SU-DHL-6 (cell line): ENCODE measurements around the gene ADGRD1.

Experiments used
- H2AFZ ChIP-seq: fragments of 200-600 bp; sonication (generic); 2 replicates; pipeline ENCODE4 v1.6.1; 2014; ENCODE audit warnings: low read depth, mild to moderate bottlenecking, moderate library complexity, mixed read lengths, antibody characterized with exemption, low read length; ENCODE audit not compliant: severe bottlenecking
- H3F3A ChIP-seq: fragments of 200-600 bp; shearing (Covaris generic); 2 replicates; pipeline ENCODE4 v1.6.0; 2016; ENCODE audit warnings: antibody characterized with exemption, mild to moderate bottlenecking; ENCODE audit not compliant: insufficient read depth
- H3K27ac ChIP-seq: fragments of 200-600 bp; sonication (generic); 2 replicates; pipeline ENCODE4 v1.5.1; 2016; ENCODE audit warnings: low read depth, mild to moderate bottlenecking, low read length, moderate library complexity, mixed read lengths
- H3K27me3 ChIP-seq: fragments of 200-600 bp; sonication (generic), shearing (Covaris generic); 2 replicates; pipeline ENCODE4 v1.6.0; 2014; ENCODE audit warnings: mild to moderate bottlenecking, low read length
- H3K36me3 ChIP-seq: fragments of 200-600 bp; sonication (generic); 2 replicates; pipeline ENCODE4 v1.6.1; 2014; ENCODE audit warnings: mild to moderate bottlenecking, low read length, mixed read lengths
- H3K4me2 ChIP-seq: fragments of 300-600, 200-600 bp; shearing (Covaris generic), sonication (generic); 2 replicates; pipeline ENCODE4 v1.6.0; 2014; ENCODE audit warnings: low read length, low read depth, mild to moderate bottlenecking; ENCODE audit not compliant: poor library complexity, severe bottlenecking
- H3K4me3 ChIP-seq: fragments of 200-600 bp; sonication (generic); 2 replicates; pipeline ENCODE4 v1.5.1; 2014; ENCODE audit warnings: antibody characterized with exemption, low read length, mild to moderate bottlenecking, mixed read lengths; ENCODE audit not compliant: insufficient read depth, poor library complexity, severe bottlenecking
- H3K79me2 ChIP-seq: fragments of 200-600 bp; sonication (generic); 2 replicates; pipeline ENCODE4 v1.6.1; 2014; ENCODE audit warnings: mild to moderate bottlenecking, low read length, moderate library complexity; ENCODE audit not compliant: insufficient read depth
- H3K9ac ChIP-seq: fragments of 200-600 bp; sonication (generic); 2 replicates; pipeline ENCODE4 v1.7.0; 2014; ENCODE audit warnings: mild to moderate bottlenecking, low read length
- H3K9me2 ChIP-seq: fragments of 200-600 bp; sonication (generic); replicated peaks from 2 replicates; pipeline ENCODE4 v1.6.1; 2014; ENCODE audit warnings: low read length; ENCODE audit not compliant: insufficient read depth
- H3K9me3 ChIP-seq: fragments of 200-600 bp; sonication (generic); 2 replicates; pipeline ENCODE4 v1.6.1; 2014; ENCODE audit warnings: low read length, mixed read lengths; ENCODE audit not compliant: insufficient read depth
- H4K20me1 ChIP-seq: fragments of 200-600 bp; sonication (generic); 2 replicates; pipeline ENCODE4 v1.6.1; 2014; ENCODE audit warnings: low read depth, mild to moderate bottlenecking, antibody characterized with exemption, low read length, moderate library complexity, mixed read lengths
- EZH2phosphoT487 ChIP-seq: fragments of 200-600 bp; sonication (generic), shearing (Covaris generic); conservative IDR thresholded peaks from 2 replicates; pipeline ENCODE4 v1.6.1; 2018; ENCODE audit warnings: mild to moderate bottlenecking, antibody characterized with exemption, low read length, moderate library complexity, mixed read lengths
- TF ChIP-seq, protein P1 (sequence below): fragments of 200-600 bp; sonication (generic); IDR thresholded peaks from one replicate; pipeline ENCODE4 v1.5.1; 2017; ENCODE audit warnings: antibody characterized with exemption, mild to moderate bottlenecking, low read length, moderate library complexity; ENCODE audit not compliant: insufficient read depth, poor library complexity, severe bottlenecking

ADGRD1 gene

DNA sequence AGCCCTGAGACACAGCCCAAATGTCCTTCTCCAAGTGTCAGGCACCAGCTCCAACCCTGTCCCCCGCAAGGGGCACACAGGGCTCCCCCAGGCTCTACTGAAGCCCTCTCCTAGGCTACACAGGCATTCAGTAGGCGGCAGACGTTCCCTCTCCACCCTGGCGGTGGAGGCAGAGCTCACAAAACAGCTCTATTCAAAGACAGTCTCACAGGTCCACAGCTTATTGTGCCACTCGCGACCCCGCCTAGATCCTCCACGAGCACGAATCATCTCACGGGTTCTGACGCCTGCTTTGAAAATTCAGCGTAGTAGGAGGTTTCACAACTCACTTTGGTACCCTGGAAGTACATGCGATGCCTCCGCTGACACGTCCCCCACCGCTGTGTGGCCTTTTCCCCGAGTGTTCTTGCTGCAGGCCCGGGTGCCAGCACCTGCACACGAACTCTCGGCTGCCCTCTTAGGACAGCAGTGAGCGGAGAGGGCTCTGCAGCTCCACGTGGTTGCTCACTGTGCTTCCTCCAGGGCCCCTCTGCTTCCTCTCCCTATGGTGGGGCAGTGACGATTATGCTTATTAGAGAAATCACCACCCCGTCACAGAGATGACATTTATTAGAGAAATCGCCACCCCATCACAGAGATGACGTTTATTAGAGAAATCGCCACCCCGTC lies 78.5 kb downstream of the ADGRD1 start:
- no peaks in the 10 kb centered on the region for H3K36me3 ChIP-seq
- H3K27me3 ChIP-seq = no peaks in the 10 kb centered on the region
- TF ChIP-seq EZH2phosphoT487 = no peak
- TF ChIP-seq, protein P1, sequence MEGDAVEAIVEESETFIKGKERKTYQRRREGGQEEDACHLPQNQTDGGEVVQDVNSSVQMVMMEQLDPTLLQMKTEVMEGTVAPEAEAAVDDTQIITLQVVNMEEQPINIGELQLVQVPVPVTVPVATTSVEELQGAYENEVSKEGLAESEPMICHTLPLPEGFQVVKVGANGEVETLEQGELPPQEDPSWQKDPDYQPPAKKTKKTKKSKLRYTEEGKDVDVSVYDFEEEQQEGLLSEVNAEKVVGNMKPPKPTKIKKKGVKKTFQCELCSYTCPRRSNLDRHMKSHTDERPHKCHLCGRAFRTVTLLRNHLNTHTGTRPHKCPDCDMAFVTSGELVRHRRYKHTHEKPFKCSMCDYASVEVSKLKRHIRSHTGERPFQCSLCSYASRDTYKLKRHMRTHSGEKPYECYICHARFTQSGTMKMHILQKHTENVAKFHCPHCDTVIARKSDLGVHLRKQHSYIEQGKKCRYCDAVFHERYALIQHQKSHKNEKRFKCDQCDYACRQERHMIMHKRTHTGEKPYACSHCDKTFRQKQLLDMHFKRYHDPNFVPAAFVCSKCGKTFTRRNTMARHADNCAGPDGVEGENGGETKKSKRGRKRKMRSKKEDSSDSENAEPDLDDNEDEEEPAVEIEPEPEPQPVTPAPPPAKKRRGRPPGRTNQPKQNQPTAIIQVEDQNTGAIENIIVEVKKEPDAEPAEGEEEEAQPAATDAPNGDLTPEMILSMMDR = no peak
- no peaks in the 10 kb centered on the region for H3K79me2 ChIP-seq
- no peak overlapping the region for H3K4me3 ChIP-seq
- no peaks in the 10 kb centered on the region for H4K20me1 ChIP-seq
- no peaks in the 10 kb centered on the region for H3K9me3 ChIP-seq
- H3F3A ChIP-seq = no peaks in the 10 kb centered on the region
- no peak overlapping the region for H3K27ac ChIP-seq
- H2AFZ ChIP-seq = no peak overlapping the region
- H3K9me2 ChIP-seq = no peaks in the 10 kb centered on the region
- no peak overlapping the region for H3K9ac ChIP-seq
- no peak overlapping the region for H3K4me2 ChIP-seq

GRCh38 chr12:131033486-131033885 lies 79.8 kb downstream of the ADGRD1 start:
- Histone ChIP-seq H3K4me2 (no peak overlapping the region), H3K36me3 (no peaks in the 10 kb centered on the region), H3K9me2 (no peaks in the 10 kb centered on the region), H4K20me1 (no peaks in the 10 kb centered on the region), H2AFZ (no peak overlapping the region), H3K27ac (no peak overlapping the region), H3K9me3 (no peaks in the 10 kb centered on the region), H3K79me2 (no peaks in the 10 kb centered on the region), H3F3A (no peaks in the 10 kb centered on the region), H3K27me3 (no peaks in the 10 kb centered on the region), H3K9ac (no peak overlapping the region), H3K4me3 (no peak overlapping the region)
- TF ChIP-seq EZH2phosphoT487 = no peak
- TF ChIP-seq, protein P1 = no peak

DNA sequence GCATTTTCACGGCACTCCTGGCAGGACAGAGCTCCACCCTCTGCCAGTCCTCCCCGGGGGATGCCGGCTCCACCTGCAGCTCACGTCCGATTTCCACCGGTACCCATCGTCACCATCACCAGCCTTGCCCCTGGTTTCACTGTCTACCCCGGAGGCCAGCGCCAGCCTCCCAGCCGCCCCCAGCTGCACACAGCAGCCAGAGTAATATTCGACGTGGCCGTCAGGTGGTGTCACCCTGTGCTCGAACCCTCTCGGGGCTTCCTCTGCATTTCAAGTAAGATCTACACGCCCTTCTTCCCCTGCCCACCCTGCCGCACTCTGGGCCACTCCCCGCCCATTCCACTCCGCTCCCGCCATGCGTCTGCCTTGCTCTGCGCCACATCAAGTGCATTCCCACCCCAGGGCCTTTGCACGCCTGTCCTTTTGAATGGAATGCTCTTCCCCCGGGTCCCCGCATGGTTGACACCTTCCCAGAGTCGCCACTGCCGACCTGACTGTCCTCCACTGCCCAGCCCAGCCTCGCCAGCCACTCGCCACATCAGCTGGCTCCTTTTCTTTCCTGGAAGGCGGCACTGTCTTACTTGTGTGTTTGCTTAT lies 80.3 kb downstream of the ADGRD1 start:
- H3K27me3 ChIP-seq = no peaks in the 10 kb centered on the region
- no peak overlapping the region for H3K9ac ChIP-seq
- TF ChIP-seq EZH2phosphoT487 = no peak
- TF ChIP-seq, protein P1 = no peak
- no peaks in the 10 kb centered on the region for H3K9me3 ChIP-seq
- H3K36me3 ChIP-seq = no peaks in the 10 kb centered on the region
- no peak overlapping the region for H3K4me2 ChIP-seq
- no peak overlapping the region for H3K27ac ChIP-seq
- H3K4me3 ChIP-seq = no peak overlapping the region
- no peaks in the 10 kb centered on the region for H3K9me2 ChIP-seq
- no peaks in the 10 kb centered on the region for H4K20me1 ChIP-seq
- H3F3A ChIP-seq = no peaks in the 10 kb centered on the region
- H3K79me2 ChIP-seq = no peaks in the 10 kb centered on the region
- H2AFZ ChIP-seq = no peak overlapping the region
